K562 (cell line): ENCODE data around the gene LPA. TPM values are rescaled to one million over a fixed set of nuclear protein-coding genes. Genes with fewer than 3 reads are reported as not detected.
A peak's percentile ranks its signal among the peaks of the same experiment; 100 is the strongest.

Source experiments
- ATAC-seq: fragments of 200-7000 bp; cut with Tn5 transposase; 3 replicates; pipeline ENCODE4 v1.9.1; 2020; ENCODE audit warnings: moderate library complexity
- BruUV-seq: library from RNA; stranded (reverse); fragments of 400-500 nt; replicated peaks from 2 replicates; lab custom pipeline; 2021; lab: Mats Ljungman, UMichigan
- CTCF ChIA-PET: fragments of 300-600 bp; formaldehyde crosslinking; extraction: SDS; loops from one replicate; lab custom pipeline; 2021; ENCODE audit warnings: low intra/inter-chr PET ratio; lab: Yijun Ruan, JAX
- POLR2A ChIA-PET: fragments of 300-600, 350-650 bp; sonication (Branson Sonifier 250); formaldehyde crosslinking; extraction: SDS; loops from one replicate; lab custom pipeline; 2021; ENCODE audit warnings: antibody characterized with exemption, inconsistent platforms; lab: Yijun Ruan, JAX
- DNase-seq, 4 experiments: peaks; one replicate each; pipeline versions ENCODE4 v3.0.0 to v3.0.0-alpha.2; 2011 to 2018; ENCODE audit warnings: low spot score in 3 of 4, mixed read lengths in 3 of 4; ENCODE audit errors: extremely low read depth in 1 of 4
- FAIRE-seq: peaks from 2 replicates; lab custom pipeline; 2011; peaks lifted over from hg19 to GRCh38; lab: Jason Lieb, UNC
- H2AFZ ChIP-seq: 2 replicates; pipeline ENCODE4 v1.6.0; 2011; ENCODE audit warnings: low read depth, low read length, control low read depth, inconsistent platforms
- H3K27ac ChIP-seq: fragments of 200-600 bp; 3 replicates; pipeline ENCODE4 v1.8.0; 2011; ENCODE audit warnings: low read depth, mild to moderate bottlenecking, control low read depth, inconsistent platforms, low read length, moderate library complexity, mixed read lengths; ENCODE audit errors: extremely low read depth
- H3K27me3 ChIP-seq, 2 experiments: fragments of 300-600 bp in 1 of 2; 2 replicates in 1 of 2; 3 replicates in 1 of 2; pipeline versions ENCODE4 v1.6.0 to v1.8.0; 2011; ENCODE audit warnings: inconsistent platforms in 2 of 2, low read length in 2 of 2, mild to moderate bottlenecking in 1 of 2, mixed read lengths in 1 of 2, moderate library complexity in 1 of 2; ENCODE audit not compliant: control insufficient read depth in 2 of 2, insufficient read depth in 2 of 2
- H3K36me3 ChIP-seq: fragments of 300-600 bp; 3 replicates; pipeline ENCODE4 v1.8.0; 2011; ENCODE audit warnings: mild to moderate bottlenecking, low read length, inconsistent platforms; ENCODE audit not compliant: control insufficient read depth, insufficient read depth
- H3K4me1 ChIP-seq, 2 experiments: fragments of 200-600 bp in 1 of 2; replicated peaks in 1 of 2; 2 replicates in 1 of 2; 3 replicates in 1 of 2; pipeline versions ENCODE4 v1.5.1 to v1.8.0; 2011; ENCODE audit warnings: inconsistent platforms in 2 of 2, low read length in 2 of 2, mild to moderate bottlenecking in 1 of 2, mixed read lengths in 1 of 2, moderate library complexity in 1 of 2; ENCODE audit not compliant: control insufficient read depth in 2 of 2, insufficient read depth in 2 of 2
- H3K4me2 ChIP-seq: 2 replicates; pipeline ENCODE4 v1.6.1; 2011; ENCODE audit warnings: low read length, control low read depth, inconsistent platforms, mixed read lengths; ENCODE audit not compliant: insufficient read depth
- H3K4me3 ChIP-seq: fragments of 200-600 bp; sonication (generic), shearing (Covaris generic); 2 replicates; pipeline ENCODE4 v1.5.1; 2016; ENCODE audit warnings: control low read depth, inconsistent platforms
- H3K79me2 ChIP-seq: fragments of 200-600 bp; 3 replicates; pipeline ENCODE4 v1.8.0; 2011; ENCODE audit warnings: low read length, inconsistent platforms; ENCODE audit not compliant: control insufficient read depth, insufficient read depth
- H3K9ac ChIP-seq, 2 experiments: 2 replicates each; pipeline versions ENCODE4 v1.6.0 to v1.6.1; 2011; ENCODE audit warnings: low read depth in 2 of 2, low read length in 2 of 2, control low read depth in 1 of 2, inconsistent platforms in 1 of 2, mild to moderate bottlenecking in 1 of 2, mixed read lengths in 1 of 2; ENCODE audit not compliant: insufficient read depth in 1 of 2
- H3K9me1 ChIP-seq: one replicate; pipeline ENCODE4 v1.6.0; 2011; ENCODE audit warnings: inconsistent platforms, mild to moderate bottlenecking, low read length, moderate library complexity; ENCODE audit not compliant: control insufficient read depth, insufficient read depth
- H3K9me3 ChIP-seq: replicated peaks from 2 replicates; pipeline ENCODE4 v1.5.1; 2011; ENCODE audit warnings: low read depth, low read length, inconsistent platforms; ENCODE audit not compliant: control insufficient read depth, insufficient read depth
- H4K20me1 ChIP-seq: replicated peaks from 2 replicates; pipeline ENCODE4 v1.6.1; 2011; ENCODE audit warnings: low read length, inconsistent platforms, mixed read lengths; ENCODE audit not compliant: control insufficient read depth, insufficient read depth
- BRD4 ChIP-seq: fragments of 200-600 bp; sonication (generic); IDR thresholded peaks from 2 replicates; pipeline ENCODE4 v1.6.1; 2017; ENCODE audit warnings: inconsistent platforms
- CREB3L1 ChIP-seq: fragments of 450-650 bp; IDR thresholded peaks from 2 replicates; pipeline ENCODE4 v1.6.1; 2014; ENCODE audit warnings: low read depth, mild to moderate bottlenecking, moderate library complexity, borderline replicate concordance
- CTBP1 ChIP-seq: fragments of 450-650 bp; IDR thresholded peaks from 2 replicates; pipeline ENCODE4 v1.6.1; 2016; ENCODE audit warnings: borderline replicate concordance
- DDX20 ChIP-seq: fragments of 450-650 bp; IDR thresholded peaks from 2 replicates; pipeline ENCODE4 v1.6.1; 2016; ENCODE audit warnings: missing genetic modification characterization, low read depth, mild to moderate bottlenecking, missing compliant biosample characterization, moderate library complexity
- FOXA3 ChIP-seq, 2 experiments: fragments of 450-650 bp in 1 of 2; sonication (generic) in 1 of 2; formaldehyde crosslinking; IDR thresholded peaks in 1 of 2; conservative IDR thresholded peaks in 1 of 2; 2 replicates each; pipeline versions ENCODE4 v1.4.0 to v1.8.0; 2020 to 2022; ENCODE audit warnings: mild to moderate bottlenecking in 2 of 2, missing genetic modification reagents in 1 of 2
- MBD2 ChIP-seq: sonication (generic); IDR thresholded peaks from 2 replicates; pipeline ENCODE4 v1.6.1; 2016; ENCODE audit warnings: low read depth, borderline replicate concordance
- RAD21 ChIP-seq, 2 experiments: fragments of 250-450 bp in 1 of 2; fragments of 450-650 bp in 1 of 2; sonication (Bioruptor Pico) in 1 of 2; formaldehyde crosslinking in 1 of 2; IDR thresholded peaks in 1 of 2; conservative IDR thresholded peaks in 1 of 2; 2 replicates each; pipeline versions ENCODE4 v1.4.0 to v1.8.0; 2020 to 2022; ENCODE audit warnings: mild to moderate bottlenecking in 2 of 2, moderate library complexity in 1 of 2
- TARDBP ChIP-seq: fragments of 450-650 bp; IDR thresholded peaks from 2 replicates; pipeline ENCODE4 v1.6.1; 2016
- TBL1XR1 ChIP-seq, 2 experiments: IDR thresholded peaks; 2 replicates each; pipeline ENCODE4 v1.6.1; 2012; ENCODE audit warnings: improper control_type of control experiment in 2 of 2, low read length in 2 of 2, mild to moderate bottlenecking in 1 of 2
- TFAM ChIP-seq: fragments of 250-450 bp; sonication (Bioruptor Pico); conservative IDR thresholded peaks from 2 replicates; pipeline ENCODE4 v1.5.0; 2021; ENCODE audit warnings: mild to moderate bottlenecking, moderate library complexity
- ZNF398 ChIP-seq: fragments of 250-450 bp; sonication (Bioruptor Pico); IDR thresholded peaks from 2 replicates; pipeline ENCODE4 v1.8.0; 2021; ENCODE audit warnings: moderate library complexity, mild to moderate bottlenecking, inconsistent platforms
- ZNF584 ChIP-seq: fragments of 200-800 bp; sonication (Bioruptor generic); IDR thresholded peaks from 2 replicates; pipeline ENCODE4 v1.6.1; 2016; ENCODE audit warnings: low read depth, mild to moderate bottlenecking, missing genetic modification characterization, missing compliant biosample characterization
- ZNF717 ChIP-seq: fragments of 250-450 bp; sonication (Bioruptor Pico); IDR thresholded peaks from 2 replicates; pipeline ENCODE4 v1.5.0; 2021
- WGBS: fragments of 100-300 bp; shearing (Covaris generic); methylation state at CpG from one replicate; pipeline ENCODE4 v1.1.6; 2016; ENCODE audit warnings: low coverage, mixed read lengths; ENCODE audit not compliant: insufficient coverage; ENCODE audit errors: missing lambda C conversion rate; 5-methylcytosine and 5-hydroxymethylcytosine counted together
- in situ Hi-C: fragments of 300-500 bp; cut with MboI; formaldehyde crosslinking; loops from 4 replicates; pipeline ENCODE4 v1.15.0; 2018; ENCODE audit warnings: inconsistent platforms, mixed read lengths
- intact Hi-C: fragments of 100-400 bp; cut with micrococcal nuclease; formaldehyde crosslinking; loops from 2 replicates; pipeline ENCODE4 v1.14.2; 2022
- polyA plus RNA-seq, 8 experiments: library from polyadenylated mRNA; depleted of rRNA in 4 of 8; stranded (reverse) in 5 of 8; unstranded in 3 of 8; fragments of >200 nt; fragmentation: Nextera tagmentation in 2 of 8; fragmentation: Illumina TruSeq in 1 of 8; extraction: Ambion mirVana in 2 of 8; extraction: Trizol in 1 of 8; gene quantifications; 2 replicates each; pipeline versions ENCODE4 v1.2.1 to v1.2.3, GENCODE V29; 2011 to 2014; ENCODE audit warnings: inconsistent platforms in 1 of 8, missing spikeins in 1 of 8
- total RNA-seq, 7 experiments: library from RNA; depleted of rRNA in 6 of 7; stranded (reverse); fragments of >200 nt in 6 of 7; fragmentation: Illumina TruSeq in 2 of 7; extraction: Trizol in 2 of 7; gene quantifications; 2 replicates each; pipeline versions ENCODE4 v1.2.1 to v1.2.3, GENCODE V29; 2011 to 2021; ENCODE audit warnings: low replicate concordance in 1 of 7

The LPA gene
- total and polyA plus RNA-seq, 9 of the 15 experiments (the other 6 are each of a cell fraction or from before 2014, with no cell fraction given): 0.01 to 0.18 (median 0.07) TPM; not detected in 6

- no TSS peak for BruUV-seq
- no peak for FAIRE-seq
- Histone ChIP-seq H3K4me1 (peaks cover 0 to 5% of the 10 kb centered on the region in 2 experiments; a peak in 3 of 5 replicates), H3K9ac (no peak overlapping the region), H3K4me3 (no peak overlapping the region), H3K4me2 (no peak overlapping the region), H2AFZ (no peak overlapping the region), H4K20me1 (no peaks in the 10 kb centered on the region), H3K27me3 (0 out of 5 replicates have a peak, but pooled peaks cover 0 to 5% of the 10 kb centered on the region in 2 experiments), H3K27ac (no peak overlapping the region)
- in situ Hi-C loops: no loop called here
- no peak for TF ChIP-seq TARDBP
- no peak for TF ChIP-seq BRD4
- TF ChIP-seq DDX20 (tag): no peak
- TF ChIP-seq, all 486 proteins: peak for 0
- no peaks in the 10 kb centered on the region for H3K9me1 ChIP-seq
- ChIA-PET CTCF (no interaction called here), POLR2A (interaction anchor here (1.0 kb wide), 1 partner anchor 11 kb away, joined by 4 read pairs; no protein-coding TSS in a partner anchor)
- ATAC-seq: no peak
- 6% methylated on average over 2 of the region's 2 CpGs for WGBS
- DNase-seq: no peak
- H3K9me3 ChIP-seq: no peaks in the 10 kb centered on the region
- no peaks in the 10 kb centered on the region for H3K36me3 ChIP-seq
- no peaks in the 10 kb centered on the region for H3K79me2 ChIP-seq
- intact Hi-C loops: no loop called here
These were observed 155.5 kb downstream of the LPA start for GRCh38 chr6:160508599-160508998.

- Histone ChIP-seq H3K4me3 (no peak overlapping the region), H4K20me1 (no peaks in the 10 kb centered on the region), H3K4me1 (peaks cover 0 to 5% of the 10 kb centered on the region in 2 experiments; a peak in 3 of 5 replicates), H3K9me3 (no peaks in the 10 kb centered on the region), H3K9me1 (no peaks in the 10 kb centered on the region), H3K9ac (no peak overlapping the region), H2AFZ (no peak overlapping the region), H3K4me2 (no peak overlapping the region), H3K27me3 (0 out of 5 replicates have a peak, but pooled peaks cover 0 to 5% of the 10 kb centered on the region in 2 experiments), H3K79me2 (no peaks in the 10 kb centered on the region), H3K27ac (no peak overlapping the region), H3K36me3 (no peaks in the 10 kb centered on the region)
- peak; percentile 49 for ATAC-seq
- 6% methylated on average over 4 of the region's 4 CpGs for WGBS
- POLR2A ChIA-PET: interaction anchor here (0.7 kb wide), 1 partner anchor 226 kb away, joined by 4 read pairs; no protein-coding TSS in a partner anchor
- in situ Hi-C loops (no loop called here), intact Hi-C loops (no loop called here)
- BruUV-seq: no TSS peak
- no peak for FAIRE-seq
- no peak for DNase-seq
- CTCF ChIA-PET: no interaction called here
- no peak for TF ChIP-seq MBD2
- TF ChIP-seq TBL1XR1 (IDR thresholded peaks at IDR 0.05; ENCODE audit: low read length in 2 of 2): no peak
- TF ChIP-seq RAD21 (CRISPR knock-in tag; conservative IDR thresholded peaks at IDR 0.05 in 1 of 2, IDR thresholded peaks at IDR 0.05 in 1 of 2): no peak
- no peak for TF ChIP-seq ZNF717 (CRISPR knock-in tag)
- TF ChIP-seq CTBP1: no peak
- no peak for TF ChIP-seq FOXA3 (CRISPR knock-in tag; conservative IDR thresholded peaks at IDR 0.05 in 1 of 2, IDR thresholded peaks at IDR 0.05 in 1 of 2)
- no peak for TF ChIP-seq DDX20 (tag)
- TF ChIP-seq TFAM (CRISPR knock-in tag): no peak
- no peak for TF ChIP-seq CREB3L1
- TF ChIP-seq ZNF584 (CRISPR knock-in tag): no peak
- TF ChIP-seq ZNF398 (CRISPR knock-in tag): no peak
These were observed 156.7 kb downstream of the LPA start for GRCh38 chr6:160507420-160507819.
